ENCODE results near the gene GOLGA2.
"Not testable (repeated sequence)": the region's sequence is repeated elsewhere in the genome, so short reads cannot be mapped to it uniquely, and the experiment has no call there.

The GOLGA2 gene

DNA sequence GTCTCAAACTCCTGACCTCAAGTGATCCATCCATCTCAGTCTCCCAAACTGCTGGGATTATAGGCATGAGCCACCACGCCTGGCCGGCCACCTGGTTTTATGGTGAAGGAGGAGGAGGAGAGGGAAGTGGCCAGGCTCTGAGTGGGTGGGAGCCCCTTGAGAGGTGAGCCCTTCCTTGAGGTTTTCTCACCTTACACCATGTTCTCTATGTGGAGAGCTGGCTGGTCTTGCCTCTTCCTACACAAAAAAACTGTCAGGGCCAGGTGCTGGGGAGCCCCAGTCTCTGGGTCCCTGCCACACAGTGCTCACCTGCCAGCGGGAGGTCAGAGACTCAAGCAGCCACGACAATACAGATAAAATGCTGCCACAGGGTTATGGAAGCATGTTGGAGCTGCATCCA lies 18.3 kb upstream of the GOLGA2 start:
- DNase-seq (ENCODE audit: low read depth) = no peak

DNA sequence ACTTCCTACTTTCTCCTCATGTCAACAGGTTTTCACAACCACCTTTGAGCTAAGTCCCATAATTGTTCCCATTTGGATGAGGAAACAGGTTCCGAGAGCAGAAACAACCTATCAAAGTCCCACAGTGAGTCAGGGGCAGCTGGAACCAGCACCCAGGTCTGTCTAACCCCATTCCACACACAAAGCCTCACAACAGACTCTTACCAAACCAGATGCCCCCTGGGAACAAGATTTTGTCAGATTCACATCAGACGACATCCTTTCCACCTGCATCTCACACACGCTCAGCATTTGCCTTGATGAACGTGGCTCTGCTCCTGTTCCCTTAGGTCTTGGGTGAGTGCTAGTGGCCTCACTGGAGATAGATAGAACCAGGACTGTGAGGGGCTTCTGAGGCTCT lies 17.3 kb upstream of the GOLGA2 start:
- no peak for DNase-seq (ENCODE audit: low read depth)

DNA sequence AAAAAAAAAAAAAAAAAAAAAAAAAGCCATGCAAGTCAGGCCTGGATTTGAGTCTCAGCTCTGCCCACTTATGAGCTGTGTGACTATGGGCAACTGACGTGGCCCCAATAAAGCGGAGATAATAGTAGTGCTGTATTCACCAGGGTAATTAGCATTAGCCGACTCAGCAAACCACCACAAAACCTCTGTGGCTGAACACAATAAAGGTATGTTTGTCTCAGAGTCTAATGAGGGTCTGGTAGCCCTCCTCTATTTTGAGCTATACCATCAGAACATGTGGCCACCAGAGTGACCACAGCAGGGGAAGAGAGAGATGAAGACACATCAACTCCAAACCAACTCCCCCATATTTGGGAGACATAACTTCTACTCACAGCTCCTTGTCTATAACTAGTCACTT lies 16.2 kb upstream of the GOLGA2 start:
- DNase-seq (ENCODE audit: low read depth) = no peak

DNA sequence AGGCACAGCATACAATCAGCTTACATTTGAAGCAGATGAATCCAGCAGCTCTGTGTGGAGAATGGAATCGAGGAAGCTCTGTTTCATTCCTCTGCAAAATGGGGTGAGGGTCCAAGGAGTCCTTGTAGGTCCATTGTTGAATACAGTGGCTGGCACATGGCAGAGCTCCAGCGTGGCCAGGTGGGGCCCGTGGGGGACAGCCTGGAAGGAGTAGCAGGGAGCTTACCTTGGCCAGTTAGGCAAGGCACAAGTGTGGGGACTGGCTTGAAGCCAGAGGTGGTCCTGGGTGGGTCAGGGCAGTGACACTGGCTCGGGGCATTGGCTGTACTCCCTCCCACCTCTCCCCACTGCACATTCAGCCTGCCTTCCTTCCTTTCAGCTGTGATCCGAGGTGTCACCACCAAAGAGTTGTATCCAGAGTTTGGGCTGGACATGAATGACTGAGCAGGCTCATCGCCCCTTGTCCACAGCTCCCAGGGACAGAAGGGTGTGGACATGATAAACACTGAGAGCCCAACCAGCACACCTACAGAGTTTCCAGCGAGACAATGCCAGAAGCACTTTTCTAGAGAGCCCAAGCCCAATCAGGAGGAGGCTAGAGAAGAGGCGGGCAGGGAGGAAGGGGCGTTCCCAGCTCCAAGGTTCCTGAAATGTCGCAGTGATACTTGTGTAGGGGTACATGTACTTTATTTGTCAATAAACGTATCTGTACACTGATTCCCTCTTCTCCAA lies 12.6 kb upstream of the GOLGA2 start:
- no peak for DNase-seq (ENCODE audit: low read depth)

DNA sequence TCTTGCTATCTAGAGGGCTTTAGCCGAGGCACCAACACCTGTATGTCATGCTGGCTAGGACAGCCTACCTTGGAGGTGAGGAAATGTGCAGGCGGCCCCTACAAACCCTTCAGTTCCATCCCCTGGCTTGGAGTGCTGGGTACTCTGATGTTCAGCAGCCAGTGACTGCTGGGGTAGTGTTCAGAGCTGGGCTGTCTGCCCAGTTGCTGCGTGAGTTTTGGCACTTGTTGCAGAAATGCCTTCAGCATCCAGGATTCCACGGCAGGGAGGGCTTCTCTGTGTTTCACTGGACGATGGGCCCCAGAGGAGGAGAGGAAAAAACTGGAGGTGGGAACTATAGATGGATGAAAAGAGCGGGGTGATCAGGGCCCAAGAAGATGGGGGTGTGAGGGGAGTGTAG lies 10.6 kb upstream of the GOLGA2 start:
- no peak for DNase-seq (ENCODE audit: low read depth)

DNA sequence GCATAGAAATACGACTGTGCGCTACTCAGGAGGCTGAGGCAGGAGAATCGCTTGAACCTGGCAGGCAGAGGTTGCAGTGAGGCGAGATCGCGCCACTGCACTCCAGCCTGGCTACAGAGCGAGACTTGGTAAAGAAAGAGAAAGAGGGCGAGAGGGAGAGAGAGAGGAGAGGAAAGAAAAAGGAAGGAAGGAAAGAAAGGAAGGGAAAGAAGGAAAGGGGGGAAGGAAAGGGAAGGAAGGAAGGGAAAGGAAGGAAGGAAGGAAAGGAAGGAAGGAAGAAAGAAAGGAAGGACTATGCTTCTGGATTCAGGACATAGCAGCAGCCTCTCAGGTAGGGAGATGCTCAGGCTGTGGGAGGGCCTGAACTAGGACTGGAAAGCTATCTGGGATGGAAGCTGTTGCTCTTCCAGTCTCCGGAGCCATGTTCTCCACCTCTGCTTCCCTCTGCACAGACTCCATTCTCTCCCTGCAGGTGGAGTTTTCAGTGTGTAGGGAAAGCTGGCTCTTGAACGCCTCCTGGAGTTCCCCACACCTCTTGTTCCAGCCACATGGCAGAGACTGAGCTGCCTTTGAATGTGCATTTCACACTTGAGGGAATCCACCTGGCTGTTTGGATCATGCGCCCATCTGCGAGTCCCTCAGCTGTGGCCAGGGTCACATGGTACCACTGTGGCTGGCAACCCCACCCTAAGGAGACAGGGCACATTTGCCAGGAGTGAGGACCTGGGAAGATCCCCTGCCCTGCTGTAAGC lies 9.4 kb upstream of the GOLGA2 start:
- no peak for DNase-seq (ENCODE audit: low read depth)

DNA sequence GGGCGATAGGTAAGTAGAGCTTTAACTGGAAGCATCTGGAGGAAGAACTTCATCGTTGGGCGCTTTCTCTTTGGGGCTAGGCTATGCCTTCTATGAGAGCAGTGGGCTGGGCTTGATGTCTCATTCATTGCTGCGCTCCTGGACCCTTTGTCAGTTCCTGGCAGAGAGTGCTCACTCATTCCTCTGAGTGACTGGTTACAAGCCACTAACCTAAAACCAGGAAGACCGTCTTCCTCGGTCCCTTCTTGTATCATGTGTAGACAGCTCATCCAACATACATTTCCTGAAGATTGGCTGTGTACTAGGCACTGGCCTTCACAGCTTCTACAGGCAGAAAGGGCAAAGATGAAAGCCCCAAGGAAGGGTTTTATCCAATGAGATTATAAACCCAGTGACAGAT lies 6.7 kb upstream of the GOLGA2 start:
- no peak for DNase-seq (ENCODE audit: low read depth)

DNA sequence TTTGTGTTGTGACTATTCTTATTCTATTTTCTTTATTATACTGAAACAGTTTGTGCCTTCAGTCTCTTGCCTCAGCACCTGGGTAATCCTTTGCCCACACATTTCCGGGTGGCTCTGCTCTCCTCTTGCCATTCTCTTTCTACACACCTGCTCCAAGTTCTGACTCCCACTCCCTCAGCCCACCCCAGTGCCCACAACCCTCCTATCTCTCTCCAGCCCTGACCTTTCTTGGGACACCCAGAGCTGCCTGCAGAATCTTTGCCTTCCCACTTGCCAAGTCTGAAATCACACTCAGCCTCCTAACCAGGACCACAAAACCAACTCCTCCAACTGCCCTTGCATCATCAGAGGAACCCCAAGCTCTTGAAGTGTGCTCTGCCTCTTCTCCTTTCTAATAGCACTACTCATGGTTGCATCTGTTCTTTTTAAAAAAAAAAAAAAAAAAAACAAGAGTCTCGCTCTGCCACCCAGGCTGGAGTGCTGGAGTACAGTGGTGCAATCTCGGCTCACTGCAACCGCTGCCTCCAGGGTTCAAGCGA lies 4.3 kb upstream of the GOLGA2 start:
- no peak for DNase-seq (ENCODE audit: low read depth)

DNA sequence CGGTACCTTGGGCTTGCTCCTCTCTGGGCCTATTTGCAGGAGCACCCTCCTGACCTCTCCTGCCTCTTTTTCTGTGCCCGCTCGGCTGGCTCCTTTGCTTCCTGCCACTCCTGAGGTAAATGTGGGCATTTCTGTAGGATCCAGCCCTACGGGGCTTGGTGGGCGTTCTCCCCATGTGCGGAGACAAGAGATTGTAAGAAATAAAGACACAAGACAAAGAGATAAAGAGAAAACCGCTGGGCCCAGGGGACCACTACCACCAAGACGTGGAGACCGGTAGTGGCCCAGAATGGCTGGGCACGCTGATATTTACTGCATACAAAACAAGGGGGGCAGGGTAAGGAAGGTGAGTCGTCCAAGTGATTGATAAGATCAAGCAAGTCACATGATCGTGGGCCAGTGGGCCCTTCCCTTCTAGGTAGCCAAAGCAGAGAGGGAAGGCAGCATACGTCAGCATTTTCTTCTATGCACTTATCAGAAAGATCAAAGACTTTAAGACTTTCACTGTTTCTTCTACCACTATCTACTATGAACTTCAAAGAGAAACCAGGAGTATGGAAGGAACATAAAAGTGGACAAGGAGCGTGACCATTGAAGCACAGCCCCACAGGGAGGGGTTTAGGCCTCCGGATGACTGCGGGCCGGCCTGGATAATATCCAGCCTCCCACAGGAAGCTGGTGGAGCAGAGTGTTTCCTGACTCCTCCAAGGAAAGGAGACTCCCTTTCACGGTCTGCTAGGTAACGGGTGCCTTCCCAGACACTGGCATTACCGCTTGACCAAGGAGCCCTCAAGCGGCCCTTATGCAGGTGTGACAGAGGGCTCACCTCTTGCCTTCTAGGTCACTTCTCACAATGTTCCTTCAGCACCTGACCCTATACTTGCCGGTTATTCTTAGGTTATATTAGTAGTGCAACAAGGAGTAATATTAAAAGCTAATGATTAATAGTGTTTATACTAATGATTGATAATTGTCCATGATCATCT lies 3.6 kb upstream of the GOLGA2 start:
- DNase-seq (ENCODE audit: low read depth) = not testable (repeated sequence)

DNA sequence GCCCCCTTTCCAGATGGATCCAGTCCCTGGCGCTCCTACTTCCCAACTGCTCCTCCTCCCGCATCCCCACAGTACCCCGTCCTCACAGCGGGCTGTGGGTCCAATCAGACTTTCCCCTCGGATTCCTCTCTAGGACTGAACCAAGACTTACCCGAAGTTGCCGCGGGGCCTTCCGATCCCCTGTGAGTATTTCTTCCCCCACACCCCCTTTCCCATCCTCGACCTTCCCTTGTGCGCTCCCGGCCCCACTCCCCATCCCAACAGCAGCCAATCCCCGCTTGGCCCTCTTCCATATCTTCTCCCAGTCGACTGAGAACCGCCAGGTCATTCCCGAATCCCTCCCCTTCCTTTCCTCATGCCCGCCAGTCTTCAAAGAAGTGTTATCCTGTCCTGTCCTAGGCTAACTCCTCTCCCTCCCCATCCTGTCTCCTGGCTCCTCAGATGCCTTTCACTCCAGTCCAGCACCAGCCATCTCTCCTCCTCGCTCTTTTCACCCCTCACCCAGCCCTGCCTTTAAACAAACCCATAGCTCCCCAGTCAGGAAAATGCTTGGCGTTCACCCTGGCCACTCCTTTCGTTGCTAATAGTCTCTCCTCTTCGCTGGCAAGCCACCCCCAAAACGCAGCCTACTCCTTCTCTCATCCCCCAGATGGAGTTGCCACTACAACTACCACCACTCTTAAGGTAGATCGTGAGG lies 915 bp upstream of the GOLGA2 start:
- no peak for DNase-seq (ENCODE audit: low read depth)

DNA sequence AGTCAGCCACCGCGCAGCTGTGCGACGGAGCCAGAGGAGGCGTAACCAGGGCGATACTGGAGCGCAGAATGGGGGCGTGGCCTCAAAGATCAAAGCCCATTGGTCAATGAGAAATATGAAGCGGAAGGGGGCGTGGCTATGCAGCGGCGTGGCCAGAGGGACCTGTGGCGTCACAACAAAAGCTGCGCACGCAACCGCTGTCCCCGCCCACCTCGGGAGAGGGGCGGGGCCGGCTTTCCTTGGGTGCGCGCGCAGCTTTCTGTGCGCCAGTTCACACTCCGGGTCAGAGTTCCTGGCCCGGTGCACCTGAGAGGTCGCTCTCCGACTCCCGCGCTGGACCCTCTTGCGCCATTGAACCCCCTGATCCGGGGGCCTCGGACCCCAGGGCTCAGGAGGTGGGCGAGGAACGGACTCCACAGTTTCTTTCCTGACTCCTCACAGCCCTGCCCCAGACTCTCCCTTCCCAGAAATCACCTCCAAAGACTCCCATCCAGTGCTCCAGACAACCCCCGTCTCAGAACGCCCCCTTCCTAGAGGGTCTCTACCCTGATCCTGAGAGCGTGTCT lies 284 bp upstream of the GOLGA2 start, which contains the start of gene SWI5:
Gene SWI5 (plus strand): TSS at position 269 of the 566 bp plus-strand sequence.
- peak; percentile 100 for DNase-seq (ENCODE audit: low read depth)

DNA sequence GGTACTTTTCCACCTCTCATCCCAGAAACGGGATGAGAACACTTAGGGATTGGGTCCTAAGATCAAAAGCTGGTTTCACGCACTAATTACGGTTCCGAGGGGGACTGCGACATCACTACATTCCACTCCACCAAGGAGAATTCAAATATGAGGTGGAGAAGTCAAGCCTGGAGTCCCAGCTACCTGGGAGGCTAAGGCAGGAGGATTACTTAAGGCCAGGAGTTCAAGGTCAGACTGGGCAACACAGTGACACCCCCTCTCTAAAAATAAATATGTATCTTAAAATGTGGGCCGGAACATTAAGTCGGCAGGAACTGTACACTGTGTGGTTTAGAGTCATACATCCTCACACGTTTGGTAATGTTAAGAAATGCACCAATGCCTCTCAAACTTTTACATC lies 1.6 kb downstream of the GOLGA2 start:
- no peak for DNase-seq (ENCODE audit: low read depth)

DNA sequence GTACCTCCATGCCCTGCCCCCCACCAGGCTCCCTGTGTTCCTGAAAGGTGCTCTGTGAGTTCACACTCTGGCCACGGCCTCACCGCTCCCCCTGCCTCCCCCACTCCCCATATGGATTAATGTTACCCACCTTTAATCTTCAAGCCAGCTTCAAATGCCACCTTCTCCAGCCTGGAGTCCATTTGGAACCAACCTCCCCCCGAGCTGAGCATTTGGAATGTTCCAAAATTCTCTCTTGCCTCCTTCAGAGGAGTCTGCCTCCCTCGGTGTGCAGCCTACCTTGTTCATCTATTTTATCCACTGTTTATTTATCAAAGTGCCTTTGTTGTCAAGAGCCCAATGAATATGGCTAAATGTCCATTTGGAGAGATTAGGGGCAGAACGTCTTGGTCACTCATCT lies 4.3 kb downstream of the GOLGA2 start:
- no peak for DNase-seq (ENCODE audit: low read depth)

DNA sequence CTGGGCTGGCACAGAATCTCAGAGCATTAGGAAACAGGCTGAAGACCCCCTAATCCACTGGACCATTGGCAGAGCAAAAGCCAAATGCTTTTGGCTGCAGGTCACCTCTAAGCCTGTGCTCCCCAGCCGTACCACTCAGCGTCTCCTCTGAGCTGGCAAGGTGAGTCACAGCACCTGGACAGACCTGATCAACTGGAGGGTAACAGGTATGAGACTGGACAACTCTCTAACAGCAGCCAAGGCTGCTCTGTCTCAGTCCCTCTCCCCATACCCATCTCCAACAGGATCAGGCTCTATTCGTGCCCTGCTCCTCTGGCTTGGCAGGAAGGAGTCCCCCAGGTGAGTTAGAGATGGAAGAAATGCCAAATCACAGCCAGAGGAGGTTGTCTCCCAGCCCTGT lies 4.7 kb downstream of the GOLGA2 start:
- DNase-seq (ENCODE audit: low read depth) = no peak

DNA sequence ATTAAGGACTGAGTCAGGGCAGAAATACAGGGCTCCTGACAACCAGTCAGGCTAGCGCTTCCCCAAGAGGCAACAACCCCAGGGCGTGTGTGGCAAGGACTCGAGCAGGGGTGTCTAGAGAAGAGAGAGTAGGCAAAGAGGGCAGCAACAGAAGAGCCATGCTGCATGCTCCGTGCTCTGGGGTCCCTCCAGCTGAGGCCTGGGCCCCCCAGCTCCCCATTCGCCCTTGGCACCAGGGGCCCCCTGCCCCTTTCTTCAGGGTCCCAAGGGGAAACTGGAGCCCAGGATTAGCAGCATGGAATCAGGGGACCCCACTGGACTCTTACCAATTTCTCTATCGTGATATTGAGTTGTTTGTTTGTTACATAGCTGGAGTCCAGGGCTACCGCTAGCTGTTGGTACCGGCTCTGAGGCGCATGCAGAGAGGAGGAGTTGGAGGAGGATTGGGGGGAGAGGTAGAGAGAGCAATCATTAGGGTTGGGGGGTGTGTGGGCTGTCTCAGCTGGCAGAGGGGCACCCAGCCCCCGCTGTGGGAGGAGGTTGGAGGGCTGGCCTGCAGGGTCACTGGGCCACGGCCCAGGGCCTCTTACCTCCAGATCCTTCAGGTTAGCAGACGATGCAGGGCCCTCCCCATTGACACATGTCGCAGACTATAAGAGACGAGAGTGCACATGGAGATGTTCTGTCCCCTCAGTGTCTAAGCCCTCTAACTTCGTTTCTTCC lies 8.8 kb downstream of the GOLGA2 start:
- no peak for DNase-seq (ENCODE audit: low read depth)

DNA sequence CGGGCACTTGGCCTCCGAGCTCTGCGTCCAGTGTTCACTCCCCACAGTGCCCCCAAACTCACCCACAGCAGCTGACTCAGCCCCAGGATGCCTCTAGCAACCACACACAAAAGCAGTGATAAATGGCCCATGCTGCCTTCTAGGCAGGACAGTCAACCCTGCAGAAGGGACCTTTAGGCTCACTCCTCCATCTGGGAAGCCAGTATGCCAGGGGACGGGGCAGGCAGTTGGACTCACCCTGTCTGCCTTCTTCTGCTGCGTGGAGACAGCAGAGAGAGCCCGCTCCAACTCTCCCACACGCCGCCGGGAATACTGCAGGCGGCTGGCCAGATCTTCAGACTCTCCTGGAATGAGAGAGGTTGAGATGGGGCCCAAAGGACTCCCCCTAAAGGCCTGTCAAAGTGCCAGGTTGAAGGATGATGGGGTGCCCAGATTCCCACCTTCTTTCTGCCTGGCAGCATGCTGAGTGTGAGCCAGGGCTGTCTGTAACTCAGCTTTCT lies 10.4 kb downstream of the GOLGA2 start:
- no peak for DNase-seq (ENCODE audit: low read depth)

DNA sequence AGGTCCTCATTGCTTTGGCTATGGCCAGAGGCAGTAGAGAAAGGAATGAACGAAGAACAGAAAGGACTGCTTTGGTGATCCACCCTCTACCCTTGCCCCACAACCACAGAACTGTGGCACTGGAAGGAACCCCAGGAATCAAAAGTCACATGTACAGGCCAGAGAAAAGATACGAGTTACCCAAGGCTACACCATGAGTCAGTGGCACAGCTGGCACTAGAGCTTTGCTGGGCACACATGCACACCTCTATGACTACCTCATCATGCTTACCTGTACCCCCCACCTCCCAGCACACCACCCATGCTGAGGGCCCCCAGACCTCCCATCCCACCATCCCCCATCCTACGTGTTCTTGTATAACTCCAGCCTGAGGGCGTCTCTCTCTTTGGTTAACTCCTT lies 13.1 kb downstream of the GOLGA2 start:
- no peak for DNase-seq (ENCODE audit: low read depth)

DNA sequence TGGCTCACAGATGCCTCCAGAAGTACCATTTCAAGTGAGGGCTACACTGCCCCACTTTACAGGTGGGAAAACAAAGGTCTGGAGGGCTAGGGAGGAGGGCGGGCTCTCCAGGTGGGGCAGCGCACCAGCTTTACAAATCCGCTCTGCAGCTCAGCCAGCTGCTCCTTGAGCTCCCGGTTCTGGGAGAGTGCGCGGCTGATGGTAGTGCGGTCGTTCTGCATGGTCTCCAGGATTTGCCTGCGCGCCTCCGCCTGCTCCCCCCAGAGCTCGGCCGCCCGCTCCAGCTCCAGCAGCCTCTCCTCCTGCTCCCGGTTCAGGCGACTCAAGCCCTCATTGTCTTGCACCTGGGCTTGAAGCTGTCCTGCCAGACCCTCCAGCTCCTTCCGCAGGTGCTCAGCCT lies 15.5 kb downstream of the GOLGA2 start:
- DNase-seq (ENCODE audit: low read depth) = no peak

DNA sequence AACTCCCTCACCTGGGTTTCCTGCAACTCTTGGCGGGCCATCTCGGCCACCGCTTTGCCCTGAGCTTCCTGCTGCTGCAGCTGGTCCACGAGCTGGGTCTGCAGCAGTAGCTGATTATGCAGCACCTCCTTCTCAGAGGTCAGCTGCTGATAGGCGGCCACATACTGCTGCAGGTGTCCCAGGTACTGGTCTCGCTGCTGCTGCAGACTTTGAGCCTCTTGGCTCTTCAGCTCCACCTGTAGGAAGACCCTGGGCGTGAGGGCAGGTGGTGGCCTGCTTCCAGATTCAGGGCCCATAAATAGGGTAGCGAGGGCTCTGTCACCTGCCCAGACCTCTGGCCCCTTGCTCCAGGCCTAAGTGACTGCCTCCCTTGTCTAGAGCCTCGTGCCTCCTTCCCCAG lies 16.7 kb downstream of the GOLGA2 start:
- DNase-seq (ENCODE audit: low read depth) = no peak

DNA sequence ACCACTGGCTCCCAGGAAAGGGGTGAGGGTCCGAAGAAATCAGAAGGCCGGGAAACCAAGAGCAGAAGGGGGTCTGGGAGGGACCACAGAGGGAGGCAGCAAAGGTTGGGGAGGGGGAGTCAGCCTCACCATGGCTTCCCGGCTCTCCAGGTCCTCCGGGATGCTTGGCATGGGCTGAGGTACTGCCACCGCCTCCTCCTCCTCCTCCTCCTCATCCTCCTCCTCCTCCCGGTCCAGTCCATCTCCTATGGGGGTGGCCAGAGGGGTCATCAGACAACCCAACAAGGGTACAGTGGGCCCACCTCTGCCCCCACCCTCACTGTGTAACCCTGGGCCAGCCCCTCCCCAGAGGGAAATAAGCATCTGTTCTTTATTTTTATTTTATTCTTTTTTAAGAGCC lies 17.5 kb downstream of the GOLGA2 start:
- no peak for DNase-seq (ENCODE audit: low read depth)
